GM12865 (cell line): ENCODE results near the gene PRR7.
A peak's percentile ranks its signal among the peaks of the same experiment; 100 is the strongest.

Experiments used
- DNase-seq: peaks from one replicate; pipeline ENCODE4 v3.0.0; 2010; ENCODE audit warnings: low read depth
- H3K4me3 ChIP-seq: 2 replicates; pipeline ENCODE4 v1.5.1; 2011; ENCODE audit warnings: mild to moderate bottlenecking, low read depth, low read length, control low read depth
- CTCF ChIP-seq: IDR thresholded peaks from 2 replicates; pipeline ENCODE4 v1.5.1; 2011; ENCODE audit warnings: low read length, control low read depth, low read depth, inconsistent platforms; ENCODE audit not compliant: insufficient read depth; ENCODE audit errors: missing control alignments

Gene PRR7

GRCh38 chr5:177495243-177496060 lies 48.8 kb downstream of the PRR7 start:
- TF ChIP-seq CTCF = no peak
- DNase-seq = peak; percentile 60
- no peak overlapping the region for H3K4me3 ChIP-seq

GRCh38 chr5:177496070-177496726 lies 49.6 kb downstream of the PRR7 start:
- peak; percentile 12 for TF ChIP-seq CTCF
- H3K4me3 ChIP-seq = peak overlapping the region; percentile 82
- peak; percentile 35 for DNase-seq

- no peak for TF ChIP-seq CTCF
- DNase-seq = peak; percentile 46
- H3K4me3 ChIP-seq = peak overlapping the region; percentile 82
These were observed 50.2 kb downstream of the PRR7 start for GRCh38 chr5:177496727-177497291.

GRCh38 chr5:177497292-177498012 lies 50.8 kb downstream of the PRR7 start, which contains the start of gene PDLIM7:
PDLIM7 (minus strand) TSS chr5:177497604; CDS start chr5:177496512, 1,092 bp downstream.
- H3K4me3 ChIP-seq = peak within 1 kb of the TSS; percentile 82
- DNase-seq = peak; percentile 97
- TF ChIP-seq CTCF = no peak

GRCh38 chr5:177498013-177498787 lies 51.6 kb downstream of the PRR7 start:
- no peak for TF ChIP-seq CTCF
- peak; percentile 44 for DNase-seq
- H3K4me3 ChIP-seq = peak overlapping the region; percentile 82

- H3K4me3 ChIP-seq = no peak overlapping the region
- DNase-seq = no peak
- TF ChIP-seq CTCF = no peak
These were observed 53.2 kb downstream of the PRR7 start for GRCh38 chr5:177499842-177500241.
